Liver (tissue), 9 donors: Measurements from ENCODE around the gene OR6K6. TPM values are rescaled to one million over a fixed set of nuclear protein-coding genes. Genes with fewer than 3 reads are reported as not detected.

Experiments
- DNase-seq: peaks from one replicate; pipeline ENCODE4 v3.0.0-alpha.2; 2017; ENCODE audit warnings: low spot score
- H3K27ac ChIP-seq, 2 donors: one replicate each; pipeline ENCODE4 v1.7.0; 2013; ENCODE audit warnings: inconsistent platforms in 2 of 2, low read length in 2 of 2, control low read depth in 1 of 2, low read depth in 1 of 2, mild to moderate bottlenecking in 1 of 2
- H3K27me3 ChIP-seq, 4 donors: one replicate each; pipeline versions ENCODE4 v1.6.1 to v1.7.0; 2013; ENCODE audit warnings: low read length in 3 of 4, inconsistent platforms in 1 of 4, mild to moderate bottlenecking in 1 of 4, moderate library complexity in 1 of 4; ENCODE audit not compliant: control insufficient read depth in 4 of 4, insufficient read depth in 4 of 4
- H3K36me3 ChIP-seq, 4 donors: one replicate each; pipeline versions ENCODE4 v1.6.1 to v1.7.0; 2013; ENCODE audit warnings: low read length in 3 of 4, mild to moderate bottlenecking in 3 of 4, low read depth in 1 of 4, moderate library complexity in 1 of 4; ENCODE audit not compliant: control insufficient read depth in 4 of 4, insufficient read depth in 3 of 4
- H3K4me1 ChIP-seq, 4 donors: one replicate each; pipeline versions ENCODE4 v1.6.1 to v1.7.0; 2013; ENCODE audit warnings: low read length in 3 of 4, mild to moderate bottlenecking in 3 of 4, moderate library complexity in 1 of 4; ENCODE audit not compliant: control insufficient read depth in 4 of 4, insufficient read depth in 4 of 4
- H3K4me3 ChIP-seq, 3 donors: one replicate each; pipeline versions ENCODE4 v1.6.1 to v1.7.0; 2013; ENCODE audit warnings: low read length in 3 of 3, control low read depth in 1 of 3, low read depth in 1 of 3, mild to moderate bottlenecking in 1 of 3
- H3K9ac ChIP-seq, 2 donors: one replicate each; pipeline ENCODE4 v1.7.0; 2013; ENCODE audit warnings: low read length in 2 of 2, mild to moderate bottlenecking in 2 of 2, moderate library complexity in 2 of 2, control low read depth in 1 of 2, low read depth in 1 of 2
- H3K9me3 ChIP-seq, 4 donors: one replicate each; pipeline versions ENCODE4 v1.6.1 to v1.7.0; 2013; ENCODE audit warnings: low read length in 3 of 4; ENCODE audit not compliant: control insufficient read depth in 4 of 4
- CTCF ChIP-seq: fragments of 150-350 bp; IDR thresholded peaks from 2 replicates; pipeline ENCODE4 v1.5.1; 2017; ENCODE audit warnings: improper control_type of control experiment, low read depth, low read length; ENCODE audit not compliant: missing input control
- EGR1 ChIP-seq, 2 donors: IDR thresholded peaks; 2 replicates each; pipeline ENCODE4 v1.6.1; 2016 to 2018; ENCODE audit warnings: antibody characterized with exemption in 2 of 2, low read depth in 2 of 2
- FOXA1 ChIP-seq: IDR thresholded peaks from 2 replicates; pipeline ENCODE4 v1.6.1; 2016; ENCODE audit warnings: antibody characterized with exemption
- FOXA2 ChIP-seq: IDR thresholded peaks from 2 replicates; pipeline ENCODE4 v1.6.1; 2016; ENCODE audit warnings: antibody characterized with exemption
- GABPA ChIP-seq, 2 donors: IDR thresholded peaks in 1 of 2; conservative IDR thresholded peaks in 1 of 2; 2 replicates each; pipeline ENCODE4 v1.6.1; 2016; ENCODE audit warnings: antibody characterized with exemption in 2 of 2, mild to moderate bottlenecking in 1 of 2, moderate library complexity in 1 of 2
- HNF4A ChIP-seq, 2 donors: conservative IDR thresholded peaks; 2 replicates each; pipeline ENCODE4 v1.6.1; 2016; ENCODE audit warnings: antibody characterized with exemption in 2 of 2, mild to moderate bottlenecking in 2 of 2
- HNF4G ChIP-seq: IDR thresholded peaks from 2 replicates; pipeline ENCODE4 v1.6.1; 2016; ENCODE audit warnings: antibody characterized with exemption
- JUND ChIP-seq, 2 donors: IDR thresholded peaks; 2 replicates each; pipeline ENCODE4 v1.6.1; 2016; ENCODE audit warnings: antibody characterized with exemption in 2 of 2
- NR2F2 ChIP-seq: IDR thresholded peaks from 2 replicates; pipeline ENCODE4 v1.6.1; 2016; ENCODE audit warnings: antibody characterized with exemption
- RAD21 ChIP-seq, 2 donors: IDR thresholded peaks; 2 replicates each; pipeline ENCODE4 v1.6.1; 2016; ENCODE audit warnings: antibody characterized with exemption in 2 of 2, mild to moderate bottlenecking in 2 of 2
- RXRA ChIP-seq, 2 donors: IDR thresholded peaks; 2 replicates each; pipeline ENCODE4 v1.6.1; 2017 to 2018; ENCODE audit warnings: antibody characterized with exemption in 2 of 2, mild to moderate bottlenecking in 1 of 2
- TAF1 ChIP-seq: conservative IDR thresholded peaks from 2 replicates; pipeline ENCODE4 v1.6.1; 2016; ENCODE audit warnings: antibody characterized with exemption, mild to moderate bottlenecking
- WGBS: extraction: QIAGEN DNeasy Blood & Tissue Kit; methylation state at CpG from one replicate; pipeline ENCODE4 v1.1.7; 2013; 5-methylcytosine and 5-hydroxymethylcytosine counted together
- polyA plus RNA-seq, 2 donors: library from polyadenylated mRNA; stranded (reverse) in 1 of 2; unstranded in 1 of 2; fragments of 200-250 nt in 1 of 2; fragments of >200 nt in 1 of 2; fragmentation: Nextera tagmentation in 1 of 2; extraction: Ambion mirVana in 1 of 2; gene quantifications; one replicate each; pipeline versions ENCODE4 v1.2.1 to v1.2.3, GENCODE V29; 2013 to 2015
- total RNA-seq, 2 donors: library from RNA; depleted of rRNA; stranded (reverse); fragments of >200 nt; gene quantifications; one replicate each; pipeline ENCODE4 v1.2.3, GENCODE V29; 2014
- TF ChIP-seq, protein P1 (sequence below): IDR thresholded peaks from 2 replicates; pipeline ENCODE4 v1.6.1; 2016; ENCODE audit warnings: antibody characterized with exemption
- TF ChIP-seq, protein P2 (sequence below): IDR thresholded peaks from 2 replicates; pipeline ENCODE4 v1.6.1; 2016; ENCODE audit warnings: antibody characterized with exemption
- TF ChIP-seq, protein P3 (sequence below): IDR thresholded peaks from 2 replicates; pipeline ENCODE4 v1.6.1; 2016; ENCODE audit warnings: antibody characterized with exemption
- donor health status: healthy.
- donor health status: healthy.
- donor health status: healthy.
- donor health status: healthy.
- donor health status: healthy.

Gene OR6K6
- total and polyA plus RNA-seq, 4 donors = not detected

- DNase-seq = no peak
Observed at GRCh38 chr1:158714754-158715153, 39.8 kb upstream of the OR6K6 start.

DNA sequence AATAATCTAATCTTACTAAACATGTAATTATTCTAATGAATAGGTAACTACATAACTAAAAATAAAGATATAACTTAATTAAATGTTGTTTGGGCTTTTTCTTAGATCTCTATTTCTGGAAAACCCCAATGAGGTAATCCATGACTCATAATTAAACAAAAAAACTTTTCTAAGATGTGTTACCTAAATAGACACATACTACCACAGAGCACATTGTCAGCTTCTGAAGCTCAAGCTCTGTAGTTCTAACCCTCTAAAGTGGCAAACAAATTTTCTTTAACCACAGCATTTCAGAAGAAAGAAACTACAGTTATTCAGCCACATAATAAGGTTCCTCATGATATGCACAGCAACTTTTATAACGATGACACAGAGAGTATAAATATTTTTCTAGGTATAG lies 38.2 kb upstream of the OR6K6 start:
- no peak for DNase-seq
- H3K36me3 ChIP-seq = no peaks in the 10 kb centered on the region
- H3K9ac ChIP-seq = no peak overlapping the region
- H3K27ac ChIP-seq = no peak overlapping the region
- WGBS = 76% methylated on average over 1 of the region's 1 CpG
- H3K4me1 ChIP-seq = no peaks in the 10 kb centered on the region
- H3K9me3 ChIP-seq = no peaks in the 10 kb centered on the region
- H3K27me3 ChIP-seq = peaks cover 0 to 3% (median 0%) of the 10 kb centered on the region in 4 donors
- TF ChIP-seq, protein P1, sequence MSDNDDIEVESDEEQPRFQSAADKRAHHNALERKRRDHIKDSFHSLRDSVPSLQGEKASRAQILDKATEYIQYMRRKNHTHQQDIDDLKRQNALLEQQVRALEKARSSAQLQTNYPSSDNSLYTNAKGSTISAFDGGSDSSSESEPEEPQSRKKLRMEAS = no peak
- TF ChIP-seq HNF4A (conservative IDR thresholded peaks at IDR 0.05) = no peak
- no peak for TF ChIP-seq FOXA1
- no peak for TF ChIP-seq HNF4G
- TF ChIP-seq, protein P2, sequence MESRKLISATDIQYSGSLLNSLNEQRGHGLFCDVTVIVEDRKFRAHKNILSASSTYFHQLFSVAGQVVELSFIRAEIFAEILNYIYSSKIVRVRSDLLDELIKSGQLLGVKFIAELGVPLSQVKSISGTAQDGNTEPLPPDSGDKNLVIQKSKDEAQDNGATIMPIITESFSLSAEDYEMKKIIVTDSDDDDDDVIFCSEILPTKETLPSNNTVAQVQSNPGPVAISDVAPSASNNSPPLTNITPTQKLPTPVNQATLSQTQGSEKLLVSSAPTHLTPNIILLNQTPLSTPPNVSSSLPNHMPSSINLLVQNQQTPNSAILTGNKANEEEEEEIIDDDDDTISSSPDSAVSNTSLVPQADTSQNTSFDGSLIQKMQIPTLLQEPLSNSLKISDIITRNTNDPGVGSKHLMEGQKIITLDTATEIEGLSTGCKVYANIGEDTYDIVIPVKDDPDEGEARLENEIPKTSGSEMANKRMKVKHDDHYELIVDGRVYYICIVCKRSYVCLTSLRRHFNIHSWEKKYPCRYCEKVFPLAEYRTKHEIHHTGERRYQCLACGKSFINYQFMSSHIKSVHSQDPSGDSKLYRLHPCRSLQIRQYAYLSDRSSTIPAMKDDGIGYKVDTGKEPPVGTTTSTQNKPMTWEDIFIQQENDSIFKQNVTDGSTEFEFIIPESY = no peak
- TF ChIP-seq RAD21 (IDR thresholded peaks at IDR 0.05) = no peak
- TF ChIP-seq, protein P3, sequence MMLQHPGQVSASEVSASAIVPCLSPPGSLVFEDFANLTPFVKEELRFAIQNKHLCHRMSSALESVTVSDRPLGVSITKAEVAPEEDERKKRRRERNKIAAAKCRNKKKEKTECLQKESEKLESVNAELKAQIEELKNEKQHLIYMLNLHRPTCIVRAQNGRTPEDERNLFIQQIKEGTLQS = no peak
- no peak for TF ChIP-seq FOXA2
- TF ChIP-seq EGR1 (IDR thresholded peaks at IDR 0.05; ENCODE audit: low read depth in 2 of 2) = no peak
- no peak for TF ChIP-seq GABPA (IDR thresholded peaks at IDR 0.05 in 1 of 2, conservative IDR thresholded peaks at IDR 0.05 in 1 of 2)
- no peak for TF ChIP-seq CTCF
- no peak for TF ChIP-seq NR2F2
- TF ChIP-seq RXRA (IDR thresholded peaks at IDR 0.05) = no peak
- H3K4me3 ChIP-seq = no peak overlapping the region

More at GRCh38 chr1:158714754-158715153, 39.8 kb upstream of the OR6K6 start:
- 35% methylated on average over 1 of the region's 1 CpG for WGBS
- H3K4me1 ChIP-seq = no peaks in the 10 kb centered on the region
- peaks cover 0 to 3% (median 0%) of the 10 kb centered on the region in 4 donors for H3K27me3 ChIP-seq
- H3K9me3 ChIP-seq = no peaks in the 10 kb centered on the region
- H3K36me3 ChIP-seq = no peaks in the 10 kb centered on the region
- no peak for TF ChIP-seq JUND (IDR thresholded peaks at IDR 0.05)
- TF ChIP-seq NR2F2 = no peak
- TF ChIP-seq GABPA (IDR thresholded peaks at IDR 0.05 in 1 of 2, conservative IDR thresholded peaks at IDR 0.05 in 1 of 2) = no peak
- TF ChIP-seq, protein P1 = no peak
- no peak for TF ChIP-seq EGR1 (IDR thresholded peaks at IDR 0.05; ENCODE audit: low read depth in 2 of 2)
- TF ChIP-seq FOXA1 = no peak
- TF ChIP-seq, protein P3 = no peak
- no peak for TF ChIP-seq TAF1
- no peak overlapping the region for H3K9ac ChIP-seq
- H3K27ac ChIP-seq = no peak overlapping the region
- H3K4me3 ChIP-seq = no peak overlapping the region
